Trophoblast cell (in vitro differentiated cells and primary cell): ENCODE results near the gene UPK2.

Experiments used
- DNase-seq, 2 donors: peaks; one replicate each; pipeline ENCODE4 v3.0.0-alpha.2; 2016
- H2AFZ ChIP-seq: 2 replicates; pipeline ENCODE4 v1.6.1; 2013; ENCODE audit warnings: low read length, moderate library complexity, mild to moderate bottlenecking; ENCODE audit not compliant: insufficient read depth, poor library complexity
- H2AK5ac ChIP-seq: 2 replicates; pipeline ENCODE4 v1.6.1; 2013; ENCODE audit warnings: mild to moderate bottlenecking, low read length
- H2BK120ac ChIP-seq: 2 replicates; pipeline ENCODE4 v1.6.1; 2013; ENCODE audit warnings: low read length, mild to moderate bottlenecking, moderate library complexity; ENCODE audit not compliant: insufficient read depth, poor library complexity
- H2BK12ac ChIP-seq: 2 replicates; pipeline ENCODE4 v1.6.1; 2013; ENCODE audit warnings: mild to moderate bottlenecking, low read length, moderate library complexity
- H2BK5ac ChIP-seq: 2 replicates; pipeline ENCODE4 v1.6.1; 2013; ENCODE audit warnings: low read length, low read depth, moderate library complexity, mild to moderate bottlenecking; ENCODE audit not compliant: poor library complexity
- H3K14ac ChIP-seq: 2 replicates; pipeline ENCODE4 v1.6.1; 2013; ENCODE audit warnings: mild to moderate bottlenecking, low read length
- H3K18ac ChIP-seq: 2 replicates; pipeline ENCODE4 v1.6.1; 2013; ENCODE audit warnings: mild to moderate bottlenecking, low read length
- H3K23ac ChIP-seq: 2 replicates; pipeline ENCODE4 v1.6.1; 2013; ENCODE audit warnings: low read length
- H3K27ac ChIP-seq: 2 replicates; pipeline ENCODE4 v1.5.1; 2013; ENCODE audit warnings: low read depth, mild to moderate bottlenecking, inconsistent platforms, low read length, moderate library complexity
- H3K27me3 ChIP-seq: 2 replicates; pipeline ENCODE4 v1.6.1; 2013; ENCODE audit warnings: inconsistent platforms, mild to moderate bottlenecking, low read length, moderate library complexity; ENCODE audit not compliant: insufficient read depth
- H3K36me3 ChIP-seq, 2 experiments: 1 replicate in 1 of 2; 2 replicates in 1 of 2; pipeline ENCODE4 v1.6.1; 2013; ENCODE audit warnings: low read length in 2 of 2, mild to moderate bottlenecking in 2 of 2, moderate library complexity in 1 of 2; ENCODE audit not compliant: insufficient read depth in 2 of 2, control insufficient read depth in 1 of 2
- H3K4ac ChIP-seq: 2 replicates; pipeline ENCODE4 v1.6.1; 2013; ENCODE audit warnings: low read depth, mild to moderate bottlenecking, low read length, moderate library complexity
- H3K4me1 ChIP-seq, 2 experiments: 1 replicate in 1 of 2; 2 replicates in 1 of 2; pipeline ENCODE4 v1.6.1; 2013; ENCODE audit warnings: low read length in 2 of 2, mild to moderate bottlenecking in 2 of 2, moderate library complexity in 1 of 2; ENCODE audit not compliant: insufficient read depth in 2 of 2, control insufficient read depth in 1 of 2
- H3K4me2 ChIP-seq: 2 replicates; pipeline ENCODE4 v1.6.1; 2013; ENCODE audit warnings: inconsistent platforms, mild to moderate bottlenecking, low read length, moderate library complexity
- H3K4me3 ChIP-seq: 2 replicates; pipeline ENCODE4 v1.5.1; 2013; ENCODE audit warnings: mild to moderate bottlenecking, low read depth, low read length, inconsistent platforms
- H3K79me1 ChIP-seq: one replicate; pipeline ENCODE4 v1.6.1; 2013; ENCODE audit warnings: low read length
- H3K79me2 ChIP-seq: 2 replicates; pipeline ENCODE4 v1.6.1; 2013; ENCODE audit warnings: low read length, mild to moderate bottlenecking; ENCODE audit not compliant: control insufficient read depth, insufficient read depth, poor library complexity
- H3K9ac ChIP-seq: 2 replicates; pipeline ENCODE4 v1.6.1; 2013; ENCODE audit warnings: mild to moderate bottlenecking, low read length
- H3K9me3 ChIP-seq: 2 replicates; pipeline ENCODE4 v1.6.1; 2013; ENCODE audit warnings: low read depth, mild to moderate bottlenecking, control low read depth, inconsistent platforms, low read length; ENCODE audit not compliant: insufficient read depth
- H4K12ac ChIP-seq: 2 replicates; pipeline ENCODE4 v1.6.1; 2013; ENCODE audit warnings: low read depth, mild to moderate bottlenecking, low read length, moderate library complexity
- H4K8ac ChIP-seq: 2 replicates; pipeline ENCODE4 v1.6.1; 2013; ENCODE audit warnings: low read depth, mild to moderate bottlenecking, low read length, moderate library complexity
- H4K91ac ChIP-seq: one replicate; pipeline ENCODE4 v1.6.1; 2013; ENCODE audit warnings: low read depth, mild to moderate bottlenecking, low read length, moderate library complexity
- WGBS: extraction: QIAGEN DNeasy Blood & Tissue Kit; methylation state at CpG from one replicate; pipeline ENCODE4 v1.1.7; 2013; ENCODE audit warnings: missing lambda C conversion rate; ENCODE audit not compliant: insufficient read length, insufficient coverage; ENCODE audit errors: extremely low coverage; 5-methylcytosine and 5-hydroxymethylcytosine counted together

UPK2 gene

DNA sequence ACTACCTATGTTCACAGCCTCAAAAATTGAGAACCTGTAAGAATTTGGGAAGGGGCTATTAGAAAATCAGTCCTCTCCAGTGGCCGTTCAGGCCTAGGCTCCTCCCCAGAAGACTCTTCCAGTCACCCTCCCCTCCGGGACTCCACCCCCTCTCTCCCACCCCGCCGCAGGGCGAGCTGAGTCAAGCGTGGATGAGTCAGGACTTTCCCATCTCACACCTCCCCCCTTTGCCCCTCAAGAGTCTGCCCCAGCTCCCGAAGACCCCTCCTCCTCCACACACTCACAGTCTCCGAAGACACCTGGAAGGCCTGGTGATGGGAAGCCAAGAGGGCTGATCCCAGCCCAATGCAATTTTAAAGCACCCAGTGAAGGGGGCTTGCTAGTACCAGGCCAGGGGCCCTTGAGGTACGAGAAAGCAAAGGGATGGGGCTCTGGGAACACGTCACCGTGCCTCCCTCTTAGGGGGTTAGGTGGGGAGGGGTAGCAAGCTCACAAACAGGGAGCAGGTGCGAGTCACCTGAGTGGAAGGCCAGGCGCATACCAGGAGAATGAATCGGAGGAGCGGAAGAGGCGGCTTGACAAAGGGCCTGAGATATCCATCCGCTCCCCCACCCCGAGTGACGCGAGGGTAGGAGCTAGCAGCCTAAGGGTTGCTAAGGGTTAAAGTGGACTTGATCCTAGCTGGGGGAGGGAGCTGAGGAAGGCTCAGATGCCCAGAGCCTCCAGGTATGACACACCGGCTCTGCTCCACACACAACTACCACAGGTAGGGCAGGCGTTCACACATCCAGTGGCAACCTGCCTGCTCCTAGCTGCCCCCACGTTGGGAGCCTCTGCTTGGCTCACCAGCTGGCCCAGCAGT is 44.0 kb upstream of the UPK2 start:
- DNase-seq, result peak; percentile 99
- Histone ChIP-seq H3K79me2 (peaks cover 60% of the 10 kb centered on the region), H3K4me3 (no peak overlapping the region), H2BK5ac (peak overlapping the region; percentile 98), H4K91ac (peak overlapping the region; percentile 99), H3K27me3 (no peaks in the 10 kb centered on the region), H3K4ac (peak overlapping the region; percentile 87), H4K8ac (peak overlapping the region; percentile 78), H3K9ac (peak overlapping the region; percentile 51), H3K4me2 (peak overlapping the region; percentile 70), H4K12ac (peak overlapping the region; percentile 56), H2AK5ac (peak overlapping the region; percentile 83), H3K9me3 (no peaks in the 10 kb centered on the region), H2BK12ac (peak overlapping the region; percentile 97), H2BK120ac (peak overlapping the region; percentile 94), H3K14ac (peak overlapping the region; percentile 96), H3K79me1 (peaks cover 65% of the 10 kb centered on the region), H2AFZ (peak overlapping the region; percentile 72), H3K36me3 (peaks cover 29 to 31% of the 10 kb centered on the region in 2 experiments), H3K18ac (peak overlapping the region; percentile 96), H3K27ac (peak overlapping the region; percentile 100), H3K23ac (no peak overlapping the region), H3K4me1 (peaks cover 73 to 83% of the 10 kb centered on the region in 2 experiments)
- no CpG with 5 or more reads among the region's 23 CpGs for WGBS

DNA sequence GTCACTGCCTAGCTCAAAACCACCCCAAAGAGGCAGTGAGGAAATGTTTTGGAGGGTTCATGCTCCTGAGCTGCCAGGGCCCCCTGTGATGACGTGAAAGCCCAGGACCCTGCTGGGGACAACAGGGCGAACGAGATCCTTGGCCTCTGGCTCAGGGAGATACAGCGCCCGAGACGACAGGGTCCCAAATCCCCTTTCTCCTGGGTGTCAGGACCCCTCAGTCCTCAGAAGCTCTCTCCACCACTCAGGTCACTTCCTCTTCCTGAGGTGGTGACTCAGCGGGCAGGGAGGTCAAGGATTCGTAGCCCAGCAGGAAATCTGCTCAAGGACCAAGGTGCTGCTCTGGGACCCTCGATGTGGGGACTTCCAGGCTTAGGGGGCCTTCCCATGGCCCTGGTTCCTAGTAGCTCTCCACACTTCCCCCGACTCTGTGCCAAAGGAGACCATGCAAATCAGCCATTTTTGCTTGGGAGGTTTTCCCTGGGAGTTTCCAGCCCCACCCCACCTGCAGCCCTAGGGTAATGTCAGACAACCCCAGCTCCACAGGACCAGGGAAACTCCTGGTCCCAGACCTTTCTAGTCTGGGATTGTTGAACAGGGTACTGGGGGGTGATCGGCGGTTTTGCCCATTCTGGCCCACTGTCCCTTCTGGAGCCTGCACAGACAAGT is 43.2 kb upstream of the UPK2 start:
- Histone ChIP-seq H2BK12ac (peak overlapping the region; percentile 91), H2BK120ac (peak overlapping the region; percentile 74), H4K8ac (peak overlapping the region; percentile 55), H2AFZ (peak overlapping the region; percentile 50), H3K79me2 (peaks cover 64% of the 10 kb centered on the region), H4K12ac (peak overlapping the region; percentile 25), H3K18ac (peak overlapping the region; percentile 83), H3K4me1 (peaks cover 75 to 85% of the 10 kb centered on the region in 2 experiments), H2AK5ac (peak overlapping the region; percentile 83), H3K4me3 (no peak overlapping the region), H3K9me3 (no peaks in the 10 kb centered on the region), H3K79me1 (peaks cover 70% of the 10 kb centered on the region), H2BK5ac (peak overlapping the region; percentile 98), H3K4me2 (peak overlapping the region; percentile 70), H3K23ac (no peak overlapping the region), H3K36me3 (peaks cover 22 to 26% of the 10 kb centered on the region in 2 experiments), H3K4ac (peak overlapping the region; percentile 46), H3K14ac (peak overlapping the region; percentile 69), H3K27ac (peak overlapping the region; percentile 100), H3K9ac (peak overlapping the region; percentile 51), H4K91ac (peak overlapping the region; percentile 91), H3K27me3 (no peaks in the 10 kb centered on the region)
- DNase-seq, result peak; percentile 39 to 58
- WGBS, result no CpG with 5 or more reads among the region's 12 CpGs

DNA sequence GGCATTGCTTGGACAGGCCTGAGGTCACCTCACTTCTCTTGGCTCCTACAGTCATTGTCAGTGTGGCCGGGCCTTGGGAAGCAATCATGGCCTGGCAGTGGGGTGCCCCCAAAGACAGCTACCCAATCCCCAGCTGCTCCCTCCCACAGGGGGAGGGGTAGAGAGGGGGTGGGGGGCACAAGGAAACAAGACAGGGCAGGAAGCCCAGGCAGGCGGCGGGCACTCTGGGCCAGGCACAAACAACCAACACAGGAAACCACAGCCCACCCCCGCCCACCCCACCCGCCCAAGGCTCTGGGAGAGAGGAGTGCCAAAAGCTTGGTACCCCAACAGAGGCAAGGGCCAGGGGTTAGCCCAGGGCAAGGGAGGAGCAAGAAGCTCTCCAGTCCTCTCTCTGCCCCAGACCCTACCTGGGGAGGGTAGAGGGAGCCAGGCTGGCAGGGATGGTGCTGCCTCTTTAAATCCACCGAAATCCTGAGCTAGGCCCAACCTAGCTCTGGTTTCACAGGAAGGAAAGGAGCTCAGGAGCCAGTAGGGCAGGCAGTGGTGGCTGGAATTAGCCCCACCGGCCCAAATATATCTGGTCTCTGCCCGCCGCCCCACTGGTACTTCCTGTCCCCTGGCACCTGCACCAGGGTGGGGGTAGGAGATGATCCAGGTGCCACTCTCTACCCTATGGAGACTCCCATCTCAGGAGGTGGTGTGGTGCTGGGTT is 42.5 kb upstream of the UPK2 start:
- Histone ChIP-seq H3K36me3 (peaks cover 16 to 19% of the 10 kb centered on the region in 2 experiments), H3K4me2 (peak overlapping the region; percentile 70), H2BK120ac (peak overlapping the region; percentile 74), H3K9ac (peak overlapping the region; percentile 44), H3K79me2 (peaks cover 61% of the 10 kb centered on the region), H3K27ac (peak overlapping the region; percentile 100), H3K9me3 (no peaks in the 10 kb centered on the region), H3K79me1 (peaks cover 76% of the 10 kb centered on the region), H3K4ac (peak overlapping the region; percentile 73), H3K4me1 (peaks cover 72 to 84% of the 10 kb centered on the region in 2 experiments), H3K27me3 (no peaks in the 10 kb centered on the region), H3K14ac (peak overlapping the region; percentile 69), H3K4me3 (no peak overlapping the region), H2AFZ (no peak overlapping the region), H4K12ac (no peak overlapping the region), H4K8ac (peak overlapping the region; percentile 55), H4K91ac (peak overlapping the region; percentile 91), H3K18ac (peak overlapping the region; percentile 83), H2BK5ac (peak overlapping the region; percentile 98), H2BK12ac (peak overlapping the region; percentile 91), H2AK5ac (peak overlapping the region; percentile 71), H3K23ac (no peak overlapping the region)
- DNase-seq, result no peak
- no CpG with 5 or more reads among the region's 9 CpGs for WGBS
